Cortex of kidney (tissue), 1 donor: Measurements from ENCODE around the gene IMPG2.
"Not testable (repeated sequence)": the region's sequence is repeated elsewhere in the genome, so short reads cannot be mapped to it uniquely, and the experiment has no call there.

Experiments
- DNase-seq: peaks from one replicate; lab custom pipeline; 2025; lab: John Stamatoyannopoulos, UW

Gene IMPG2

GRCh38 chr3:101320475-101320874 is at the start of gene IMPG2:
Gene IMPG2, minus strand, starts transcription at chr3:101320575. Its CDS starts 203 bp downstream, at chr3:101320372.
- no peak for DNase-seq

DNA sequence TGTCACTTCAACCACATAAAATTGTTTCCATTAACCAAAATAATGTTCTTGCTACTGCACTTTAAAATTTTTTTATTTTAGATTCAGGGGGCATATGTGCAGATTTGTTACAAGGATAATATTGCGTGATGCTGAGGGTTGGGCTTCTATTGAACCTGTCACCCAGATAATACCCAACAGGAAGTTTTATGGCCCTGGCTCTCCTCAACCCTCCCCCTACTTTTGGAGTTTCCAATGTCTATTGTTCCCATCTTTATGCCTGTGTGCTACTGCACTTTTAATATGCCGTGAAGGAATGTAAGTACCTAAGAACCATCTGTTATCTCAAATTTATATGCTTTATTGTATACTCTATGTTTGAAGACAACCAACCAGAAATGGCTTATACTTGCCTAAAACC is 42.0 kb upstream of the IMPG2 start:
- no peak for DNase-seq

DNA sequence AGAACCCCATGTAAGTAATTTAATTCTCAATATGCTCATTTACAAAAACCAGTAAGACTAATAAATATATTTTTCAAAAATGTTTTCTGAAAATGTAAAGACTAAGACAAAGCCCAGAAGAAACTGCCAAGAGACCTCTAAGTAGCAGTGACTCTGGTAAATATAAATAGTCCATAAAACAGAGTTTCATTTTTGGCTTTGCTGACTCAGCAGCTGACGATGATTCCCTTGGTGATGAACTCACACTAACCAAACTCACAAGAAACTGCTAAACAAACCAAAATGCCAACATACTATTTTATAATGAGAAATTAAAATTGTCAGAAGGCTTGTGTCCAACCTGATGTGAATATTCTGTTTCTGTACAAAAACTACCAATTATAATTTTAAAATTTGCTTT is 31.5 kb upstream of the IMPG2 start:
- DNase-seq = no peak

- no peak for DNase-seq
Observed at GRCh38 chr3:101340591-101340990, 20.2 kb upstream of the IMPG2 start.

DNA sequence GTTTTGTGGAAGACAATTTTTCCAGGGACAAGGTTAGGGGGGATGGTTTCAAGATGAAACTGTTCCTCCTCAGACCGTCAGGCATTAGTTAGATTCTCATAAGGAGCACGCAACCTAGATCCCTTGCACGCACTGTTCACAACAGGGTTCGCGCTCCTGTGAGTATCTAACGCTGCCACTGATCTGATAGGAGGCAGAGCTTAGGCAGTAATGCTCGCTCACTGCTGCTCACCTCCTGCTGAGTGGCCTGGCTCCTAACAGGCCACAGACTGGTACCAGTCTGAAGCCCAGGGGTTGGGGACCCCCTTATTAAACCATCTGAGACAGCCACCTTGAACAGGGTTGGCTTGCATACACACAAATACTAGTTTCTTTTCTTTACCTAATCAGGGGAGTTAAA is 13.5 kb upstream of the IMPG2 start:
- no peak for DNase-seq

DNA sequence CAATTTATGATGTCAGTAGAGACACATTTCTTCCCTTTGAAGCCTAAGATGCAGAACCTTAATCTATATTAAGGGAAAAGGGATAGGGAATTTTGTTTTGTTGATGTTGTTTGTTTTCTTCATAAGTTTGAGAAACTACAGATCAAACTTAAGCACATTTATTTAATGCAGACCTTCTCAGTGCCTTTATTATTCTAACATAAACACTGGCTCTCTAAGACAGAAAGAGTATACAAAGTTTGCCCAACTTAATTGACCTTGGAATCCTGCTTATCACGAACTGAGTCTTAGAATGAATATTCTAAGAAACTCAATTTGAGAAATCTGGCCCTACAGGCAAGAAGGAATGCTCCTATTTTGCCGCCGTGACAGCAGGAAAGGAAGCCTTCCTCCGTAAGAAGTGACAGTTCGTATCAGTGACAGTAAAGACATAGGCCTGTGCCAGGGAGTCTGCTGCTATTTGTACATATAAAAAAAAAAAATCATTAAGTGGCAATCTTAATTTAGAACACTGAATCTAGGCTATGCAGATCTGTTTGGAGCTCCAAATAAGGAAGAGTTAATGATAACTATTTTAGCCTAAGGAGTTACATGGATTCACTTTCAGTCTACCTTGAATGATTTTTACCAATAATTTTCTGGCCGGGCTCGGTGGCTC is 8.8 kb upstream of the IMPG2 start:
- DNase-seq = no peak

GRCh38 chr3:101325393-101326134 is 5.2 kb upstream of the IMPG2 start:
- DNase-seq = no peak

DNA sequence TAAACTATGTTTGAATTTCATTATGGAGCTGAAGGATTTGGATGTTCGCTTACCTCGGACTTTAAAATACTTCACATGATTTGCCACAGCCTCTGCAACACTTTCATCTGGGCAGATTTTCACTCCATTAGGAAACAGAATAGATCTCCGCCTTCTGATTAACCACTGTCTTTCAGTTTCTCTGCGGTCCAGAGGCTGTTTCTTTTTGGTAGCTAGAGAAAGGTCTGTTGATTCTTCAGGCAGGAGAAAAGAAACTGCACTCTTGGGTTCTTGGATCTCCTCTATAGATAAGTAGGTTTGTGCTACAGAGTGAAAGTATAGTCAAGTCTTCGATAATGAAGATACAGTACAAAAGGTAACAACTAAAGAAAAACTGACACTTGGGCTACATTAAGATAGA is 844 bp downstream of the IMPG2 start:
- no peak for DNase-seq

DNA sequence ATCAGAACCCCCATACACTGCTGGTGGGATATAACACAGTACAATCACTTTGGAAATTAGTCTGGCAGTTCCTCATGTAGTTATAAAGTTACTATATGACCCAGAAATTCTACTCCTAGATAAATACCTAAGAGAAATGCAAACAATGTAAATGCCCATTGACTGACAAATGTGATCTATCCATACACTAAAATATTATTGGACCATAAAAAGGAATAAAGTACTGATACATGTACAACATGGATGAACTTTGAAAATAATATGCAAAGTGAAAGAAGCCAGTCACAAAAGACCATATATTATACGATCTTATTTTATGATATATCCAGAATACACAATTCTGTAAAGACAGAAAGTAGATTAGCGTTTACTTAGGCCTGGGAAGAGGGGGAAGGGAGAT is 7.8 kb downstream of the IMPG2 start:
- DNase-seq = no peak

DNA sequence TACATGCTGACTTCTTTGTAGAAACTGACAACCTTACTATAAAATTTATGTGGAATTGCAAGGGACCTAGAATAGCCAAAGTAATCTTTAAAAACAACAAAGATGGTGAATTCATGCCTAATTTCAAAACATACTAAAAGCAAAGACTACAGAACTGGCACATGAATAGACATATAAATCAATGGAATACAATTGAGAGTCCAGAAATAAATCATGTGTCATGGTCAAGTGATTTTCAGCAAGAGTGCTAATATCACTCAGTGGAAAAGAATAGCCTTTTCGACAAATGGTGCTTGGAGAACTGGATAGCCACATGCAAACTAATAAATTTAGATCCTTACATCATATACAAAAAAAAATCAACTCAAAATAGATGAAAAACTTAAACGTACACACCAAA is 8.7 kb downstream of the IMPG2 start:
- DNase-seq = no peak

- DNase-seq = no peak
Observed at GRCh38 chr3:101310978-101311375, 9.4 kb downstream of the IMPG2 start.

DNA sequence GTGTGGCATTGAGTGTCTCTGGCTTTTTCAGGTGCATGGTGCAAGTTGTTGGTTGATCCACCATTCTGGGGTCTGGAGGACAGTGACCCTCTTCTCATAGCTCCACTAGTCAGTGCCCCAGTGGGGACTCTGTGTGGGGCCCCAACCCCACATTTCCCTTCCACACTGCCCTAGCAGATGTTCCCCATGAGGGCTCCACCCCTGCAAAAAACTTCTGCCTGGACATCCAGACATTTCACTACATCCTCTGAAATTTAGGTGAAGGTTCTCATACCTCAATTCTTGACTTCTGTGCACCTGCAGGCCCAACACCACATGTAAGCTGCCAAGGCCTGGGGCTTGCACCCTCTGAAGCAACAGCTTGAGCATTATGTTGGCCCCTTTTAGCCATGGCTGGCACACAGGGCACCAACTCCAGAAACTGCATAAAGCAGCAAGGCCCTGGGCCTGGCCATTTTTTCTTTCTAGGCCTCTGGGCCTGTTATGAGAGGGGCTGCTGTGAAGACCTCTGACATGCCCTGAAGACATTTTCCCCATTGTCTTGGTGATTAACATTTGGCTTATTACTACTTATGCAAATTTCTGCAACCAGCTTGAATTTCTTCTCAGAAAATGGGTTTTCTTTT is 12.1 kb downstream of the IMPG2 start:
- not testable (repeated sequence) for DNase-seq

DNA sequence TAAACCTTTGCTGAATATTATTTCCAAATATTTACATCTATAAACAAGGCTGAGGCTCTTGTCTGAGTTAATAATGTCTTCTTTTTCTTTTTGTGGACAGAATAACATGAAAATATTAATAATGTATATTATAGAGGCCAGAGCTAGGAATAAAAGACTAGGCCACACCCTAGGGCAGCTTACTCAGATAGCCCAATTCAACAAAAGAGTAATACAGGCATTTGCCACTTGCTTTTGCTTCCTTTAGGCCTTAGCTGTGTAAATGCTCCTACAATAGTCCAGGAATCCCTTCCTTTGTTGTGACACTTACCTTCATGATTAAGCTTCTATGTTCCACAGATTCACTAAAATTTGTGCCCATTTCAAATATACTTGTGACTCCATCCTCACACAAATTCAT is 16.5 kb downstream of the IMPG2 start:
- DNase-seq = no peak

DNA sequence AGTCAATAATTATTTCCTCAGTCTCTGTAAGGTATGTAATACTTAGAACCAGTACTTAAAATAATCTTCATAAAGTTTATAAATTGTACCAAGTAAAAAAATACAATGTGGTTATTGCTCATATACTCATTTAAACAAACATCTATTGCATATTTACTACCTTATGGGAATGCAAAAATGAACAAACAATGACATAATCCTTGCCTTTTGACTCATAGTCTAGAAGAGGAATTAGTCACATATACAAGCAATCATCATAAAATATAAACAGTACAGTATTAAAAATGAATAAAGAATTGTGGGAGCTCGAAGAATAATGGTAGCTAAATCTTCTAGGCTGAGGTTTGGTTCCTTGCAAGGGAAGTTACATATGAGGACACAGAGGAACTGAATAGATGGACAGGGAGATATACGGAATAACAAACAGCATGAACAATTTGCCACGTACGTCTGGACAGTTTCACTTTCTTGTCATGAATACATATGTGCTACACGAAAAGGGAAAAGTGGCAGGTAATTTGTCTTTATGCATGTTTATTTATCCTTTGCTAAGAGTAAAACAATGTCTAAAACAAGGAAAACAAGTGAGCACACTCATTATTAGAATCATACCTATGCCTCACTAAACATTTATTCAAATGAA is 17.2 kb downstream of the IMPG2 start:
- no peak for DNase-seq

DNA sequence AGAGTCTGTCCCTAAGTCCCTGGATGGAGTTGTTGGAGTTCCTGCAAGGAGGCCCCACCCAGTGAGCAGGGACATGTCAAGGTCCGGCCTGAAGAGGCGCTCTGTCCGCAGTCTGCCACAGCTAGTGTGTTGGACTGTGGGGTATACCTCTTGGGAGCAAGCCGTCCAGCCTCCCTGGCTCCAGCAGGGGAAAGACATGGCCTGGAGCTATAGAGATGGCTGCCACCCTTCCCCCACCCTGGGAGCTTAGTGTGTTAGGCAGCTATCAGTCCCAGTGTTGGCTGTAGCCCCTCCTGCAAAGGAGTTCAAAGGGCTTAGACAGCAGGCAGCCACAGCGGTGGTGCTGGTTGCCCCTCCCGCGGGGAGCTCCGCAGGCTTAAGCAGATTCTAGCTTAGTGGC is 20.3 kb downstream of the IMPG2 start:
- DNase-seq = no peak

- DNase-seq = no peak
Observed at GRCh38 chr3:101292027-101292426, 28.3 kb downstream of the IMPG2 start.

DNA sequence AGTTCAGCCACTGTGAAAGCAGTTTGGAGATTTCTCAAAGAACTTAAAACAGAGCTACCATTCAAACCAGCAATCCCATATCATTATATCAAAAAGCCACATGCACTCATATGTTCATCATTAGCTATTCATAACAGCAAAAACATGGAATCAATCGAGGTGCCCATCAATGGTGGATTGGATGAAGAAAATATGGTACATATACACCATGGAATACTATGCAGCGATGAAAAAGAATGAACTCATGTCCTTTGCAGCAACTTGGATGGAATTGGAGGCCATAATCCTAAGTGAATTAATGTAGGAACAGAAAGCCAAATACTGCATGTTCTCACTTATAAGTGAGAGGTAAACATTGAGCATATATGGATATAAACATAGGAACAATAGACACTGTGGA is 32.1 kb downstream of the IMPG2 start:
- DNase-seq = no peak

DNA sequence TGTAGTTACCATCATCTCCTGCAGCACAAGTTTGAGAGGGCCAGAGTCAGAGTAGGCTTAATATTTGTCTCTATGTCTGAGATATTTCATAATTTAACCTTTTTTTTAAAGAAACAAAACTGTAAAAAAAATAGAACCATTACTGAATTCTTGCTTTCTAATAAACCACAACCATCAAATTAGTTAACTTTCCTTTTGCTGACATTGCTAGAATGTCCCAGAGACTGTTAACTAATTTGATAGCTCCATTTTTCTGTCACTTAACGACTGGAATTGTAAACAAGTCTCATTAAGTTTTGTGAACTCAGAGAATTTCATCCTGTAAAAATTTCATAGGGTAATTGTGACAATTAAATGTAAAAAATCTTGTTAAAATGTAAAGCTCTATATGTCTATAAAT is 35.6 kb downstream of the IMPG2 start:
- no peak for DNase-seq

GRCh38 chr3:101281521-101282030 is 38.8 kb downstream of the IMPG2 start:
- no peak for DNase-seq

- DNase-seq = no peak
Observed at GRCh38 chr3:101279765-101280385, 40.5 kb downstream of the IMPG2 start.

GRCh38 chr3:101279162-101279561 is 41.2 kb downstream of the IMPG2 start:
- no peak for DNase-seq

- DNase-seq = no peak
Observed at GRCh38 chr3:101278727-101279126, 41.6 kb downstream of the IMPG2 start.
